Measurements from ENCODE around the gene ANO1. TPM values are rescaled to one million over a fixed set of nuclear protein-coding genes. Genes with fewer than 3 reads are reported as not detected.
A peak's percentile ranks its signal among the peaks of the same experiment; 100 is the strongest.

Gene ANO1
- total and polyA plus RNA-seq, 2 of the 8 experiments (the other 6 are each of a cell fraction or from before 2014, with no cell fraction given): 4.7 to 5.0 TPM

DNA sequence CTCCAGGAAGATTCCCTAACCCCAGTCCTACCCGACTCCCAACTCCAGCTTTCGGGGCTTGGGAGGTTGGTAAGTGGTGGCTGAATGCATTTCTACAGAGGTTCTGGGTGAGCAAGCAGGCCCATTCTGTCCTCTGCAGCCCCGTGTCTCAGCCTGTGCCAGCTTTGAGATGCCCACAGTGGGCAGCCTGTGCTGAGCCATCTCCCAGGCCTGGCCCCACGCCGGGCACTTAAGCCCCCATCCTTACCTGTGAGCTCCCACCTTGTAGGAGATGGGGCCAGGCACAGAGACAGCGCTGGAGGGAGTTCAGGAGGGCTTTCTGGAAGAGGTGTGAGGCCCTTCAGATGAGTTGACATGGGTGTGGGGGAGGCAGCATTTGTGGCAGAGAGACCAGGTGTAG lies 54.5 kb downstream of the ANO1 start:
- no peaks in the 10 kb centered on the region for H3K79me2 ChIP-seq (ENCODE audit: control insufficient read depth in 1 of 2, insufficient read depth in 2 of 2, low read length in 2 of 2)
- H4K20me1 ChIP-seq (replicated peaks in 1 of 2; ENCODE audit: control insufficient read depth in 1 of 2, insufficient read depth in 2 of 2, low read length in 2 of 2): no peaks in the 10 kb centered on the region
- no peak overlapping the region for H3K23ac ChIP-seq (ENCODE audit: insufficient read length)
- H3K79me1 ChIP-seq (ENCODE audit: low read depth, low read length): no peaks in the 10 kb centered on the region
- no peaks in the 10 kb centered on the region for H3K9me3 ChIP-seq (ENCODE audit: insufficient read depth in 2 of 2, low read depth in 1 of 2, low read length in 1 of 2)
- TF ChIP-seq RFX5 (IDR thresholded peaks at IDR 0.05; ENCODE audit: borderline replicate concordance, low read depth, low read length) (no peak), POLR2A (IDR thresholded peaks at IDR 0.05; ENCODE audit: control extremely low read depth in 1 of 2, low read depth in 2 of 2, low read length in 2 of 2) (no peak), ZNF274 (IDR thresholded peaks at IDR 0.05; ENCODE audit: borderline replicate concordance, extremely low read depth, low read length) (no peak), NRF1 (IDR thresholded peaks at IDR 0.05; ENCODE audit: low read depth, low read length) (no peak), CBX5 (IDR thresholded peaks at IDR 0.05; ENCODE audit: low read depth, low read length) (no peak), BRCA1 (IDR thresholded peaks at IDR 0.05; ENCODE audit: low read depth, low read length) (no peak), SRF (IDR thresholded peaks at IDR 0.05; ENCODE audit: low read depth, low read length) (no peak), GTF2F1 (IDR thresholded peaks at IDR 0.05; ENCODE audit: borderline replicate concordance, low read depth, low read length) (no peak), SIN3A (conservative IDR thresholded peaks at IDR 0.05 in 1 of 2, IDR thresholded peaks at IDR 0.05 in 1 of 2; ENCODE audit: low read depth in 1 of 2, low read length in 2 of 2) (no peak)
- TF ChIP-seq, protein P1, sequence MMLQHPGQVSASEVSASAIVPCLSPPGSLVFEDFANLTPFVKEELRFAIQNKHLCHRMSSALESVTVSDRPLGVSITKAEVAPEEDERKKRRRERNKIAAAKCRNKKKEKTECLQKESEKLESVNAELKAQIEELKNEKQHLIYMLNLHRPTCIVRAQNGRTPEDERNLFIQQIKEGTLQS (IDR thresholded peaks at IDR 0.05; ENCODE audit: insufficient read depth, low read depth, low read length): no peak
- no peak overlapping the region for H3K4me2 ChIP-seq (ENCODE audit: insufficient read depth in 1 of 2, low read depth in 2 of 2, low read length in 2 of 2)
- H2AK5ac ChIP-seq (ENCODE audit: low read depth, low read length): peak overlapping the region; percentile 86; the same call in 1 of the 2 replicates
- H4K8ac ChIP-seq (ENCODE audit: extremely low read depth, insufficient read depth, low read length): no peak overlapping the region
- H3K4ac ChIP-seq (replicated peaks; ENCODE audit: insufficient read length, low read depth, low read length): no peak overlapping the region
- no peak overlapping the region for H3K9ac ChIP-seq (replicated peaks in 1 of 4; ENCODE audit: extremely low read depth in 1 of 4, low read depth in 3 of 4, low read length in 3 of 4)
- no peak overlapping the region for H2BK20ac ChIP-seq (ENCODE audit: low read length)
- no peak overlapping the region for H2BK120ac ChIP-seq (replicated peaks; ENCODE audit: low read depth, low read length)
- no peak overlapping the region for H2AFZ ChIP-seq (ENCODE audit: low read length)
- H3K27ac ChIP-seq (ENCODE audit: low read depth, low read length): no peak overlapping the region
- H3K27me3 ChIP-seq (replicated peaks in 1 of 4; ENCODE audit: control insufficient read depth in 3 of 4, extremely low read depth in 1 of 4, insufficient read depth in 3 of 4, low read length in 3 of 4): no peaks in the 10 kb centered on the region; a peak in 1 of 7 replicates
- H4K91ac ChIP-seq (replicated peaks; ENCODE audit: insufficient read length, low read length): no peak overlapping the region
- DNase-seq (ENCODE audit: low read depth in 1 of 2, low spot score in 2 of 2): no peak
- POLR2A ChIA-PET (ENCODE audit: partially characterized antibody): interaction anchor here (1.3 kb wide), 1 partner anchor 9 kb away, joined by 3 read pairs; no protein-coding TSS in a partner anchor
- no peak overlapping the region for H3K14ac ChIP-seq (ENCODE audit: insufficient read length)
- no peaks in the 10 kb centered on the region for H3K23me2 ChIP-seq (ENCODE audit: low read depth, low read length)
- FAIRE-seq: no peak
- H2BK5ac ChIP-seq (ENCODE audit: low read depth, low read length): no peak overlapping the region
- H3K4me3 ChIP-seq (ENCODE audit: extremely low read depth in 1 of 4, insufficient read depth in 2 of 4, low read depth in 3 of 4, low read length in 4 of 4): no peak overlapping the region
- CTCF ChIA-PET (ENCODE audit: partially characterized antibody): interaction anchor here (0.6 to 3.3 kb wide), 16 partner anchors 11 to 331 kb away, joined by 3 to 16 read pairs (median 4); no protein-coding TSS in a partner anchor
- no peak overlapping the region for H2BK12ac ChIP-seq (ENCODE audit: low read depth, low read length)
- H4K5ac ChIP-seq (ENCODE audit: insufficient read length, low read depth, low read length): no peak overlapping the region
- H3K4me1 ChIP-seq (replicated peaks in 1 of 4; ENCODE audit: control insufficient read depth in 3 of 4, insufficient read depth in 4 of 4, low read length in 3 of 4): peaks cover 4 to 19% (median 15%) of the 10 kb centered on the region in 4 experiments
- H3K56ac ChIP-seq (replicated peaks; ENCODE audit: insufficient read length, low read depth, low read length): no peak overlapping the region
- WGBS, 2 experiments (ENCODE audit: extremely low coverage in 1 of 2, insufficient coverage in 1 of 2, insufficient read length in 1 of 2, insufficient replicate concordance in 2 of 2, low coverage in 1 of 2, low lambda C conversion rate in 2 of 2, missing lambda C conversion rate in 1 of 2): 99% methylated on average over 6 of the region's 6 CpGs; no CpG with 5 or more reads in 1 of the 2 experiments
- no peak overlapping the region for H2BK15ac ChIP-seq (ENCODE audit: low read length)
- H3K36me3 ChIP-seq (ENCODE audit: control insufficient read depth in 2 of 4, insufficient read depth in 4 of 4, low read length in 3 of 4): no peaks in the 10 kb centered on the region
- H3K18ac ChIP-seq (ENCODE audit: extremely low read depth, low read length): peak overlapping the region; percentile 32; the same call in 1 of the 2 replicates
